Left lung (tissue), 10 donors: ENCODE results near the gene PLCL1. TPM values are rescaled to one million over a fixed set of nuclear protein-coding genes. Genes with fewer than 3 reads are reported as not detected.

Experiments used
- ATAC-seq: fragments of 200-7000 bp; cut with Tn5 transposase; one replicate; pipeline ENCODE4 v1.9.1; 2020; ENCODE audit warnings: moderate library complexity
- DNase-seq, 4 donors: peaks; one replicate each; pipeline ENCODE4 v3.0.0-alpha.2; 2013 to 2020
- H3K27ac ChIP-seq, 2 donors: fragments of 200-600 bp; sonication (generic) in 1 of 2; one replicate each; pipeline versions ENCODE4 v1.5.0 to v1.8.0; 2020 to 2021
- H3K27me3 ChIP-seq, 2 donors: fragments of 200-600 bp; sonication (generic) in 1 of 2; one replicate each; pipeline versions ENCODE4 v1.5.0 to v1.8.0; 2020 to 2021
- H3K36me3 ChIP-seq, 2 donors: fragments of 200-600 bp; sonication (generic) in 1 of 2; one replicate each; pipeline versions ENCODE4 v1.5.0 to v1.8.0; 2020 to 2021
- H3K4me1 ChIP-seq, 2 donors: fragments of 200-600 bp; one replicate each; pipeline ENCODE4 v1.8.0; 2021
- H3K4me3 ChIP-seq, 2 donors: fragments of 200-600 bp; sonication (generic) in 1 of 2; one replicate each; pipeline versions ENCODE4 v1.5.0 to v1.8.0; 2020 to 2021; ENCODE audit warnings: mild to moderate bottlenecking in 1 of 2
- H3K9me3 ChIP-seq, 2 donors: fragments of 200-600 bp; sonication (generic) in 1 of 2; one replicate each; pipeline versions ENCODE4 v1.5.0 to v1.8.0; 2020 to 2021
- intact Hi-C, 2 donors: fragments of 100-400 bp; cut with DNase I; formaldehyde crosslinking; loops; one replicate each; pipeline versions ENCODE4 v1.11.2 to v1.14.2; 2022
- polyA plus RNA-seq, 6 donors: library from polyadenylated mRNA; unstranded; fragments of 120-200 nt; gene quantifications; one replicate each; pipeline ENCODE4 v1.2.1, GENCODE V29; 2013; ENCODE audit not compliant: insufficient read length in 6 of 6
- total RNA-seq, 2 donors: library from RNA; stranded (reverse); fragmentation: NEBNext Ultra II Directional; extraction: Animal tissue kit (Norgen Biotek cat#: 25700); gene quantifications; one replicate each; pipeline ENCODE4 v1.2.1, GENCODE V29; 2021
- TF ChIP-seq, protein P1 (sequence below), 2 donors: fragments of 200-600 bp; sonication (generic) in 1 of 2; IDR thresholded peaks; one replicate each; pipeline versions ENCODE4 v1.5.0 to v1.8.0; 2021; ENCODE audit warnings: antibody characterized with exemption in 2 of 2
- donor health status: DM: no; HTN: yes; CAD: no.
- donor health status: DM: no; HTN: no; CAD: no.

The PLCL1 gene
- total and polyA plus RNA-seq, 8 donors = 3.4 to 15.3 (median 10.3) TPM

DNA sequence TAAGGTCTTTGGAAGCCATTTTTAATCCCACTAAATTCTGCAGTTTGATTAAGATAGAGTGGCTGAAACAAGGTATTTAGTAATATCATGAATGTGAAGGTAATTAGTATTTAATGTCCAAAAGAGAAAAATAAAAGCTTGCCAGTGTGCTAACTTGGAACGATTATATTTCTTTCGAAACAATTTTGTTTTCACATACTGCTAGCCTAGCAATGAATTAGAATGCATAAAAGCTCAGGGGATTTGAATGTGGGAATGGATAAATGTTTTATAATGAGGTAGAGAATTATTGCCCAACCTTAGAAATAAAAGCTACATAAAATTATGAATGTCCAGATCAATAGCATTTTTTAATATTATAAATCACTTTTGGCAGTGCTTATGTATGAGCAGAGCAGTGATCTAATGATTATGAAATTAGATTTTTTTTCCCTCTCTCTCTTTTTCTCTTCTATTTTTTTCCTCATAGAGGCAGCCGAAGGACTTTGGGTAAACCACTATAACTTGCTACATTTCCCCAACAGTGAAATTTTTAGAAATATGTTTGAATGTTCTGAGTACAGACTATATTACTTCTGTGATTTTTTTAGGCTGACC, 75.5 kb downstream of the PLCL1 start:
- Histone ChIP-seq H3K27me3 (no peaks in the 10 kb centered on the region), H3K4me1 (peaks cover 0 to 3% of the 10 kb centered on the region in 2 donors), H3K4me3 (no peak overlapping the region), H3K9me3 (no peaks in the 10 kb centered on the region), H3K27ac (no peak overlapping the region), H3K36me3 (no peaks in the 10 kb centered on the region)
- TF ChIP-seq, protein P1, sequence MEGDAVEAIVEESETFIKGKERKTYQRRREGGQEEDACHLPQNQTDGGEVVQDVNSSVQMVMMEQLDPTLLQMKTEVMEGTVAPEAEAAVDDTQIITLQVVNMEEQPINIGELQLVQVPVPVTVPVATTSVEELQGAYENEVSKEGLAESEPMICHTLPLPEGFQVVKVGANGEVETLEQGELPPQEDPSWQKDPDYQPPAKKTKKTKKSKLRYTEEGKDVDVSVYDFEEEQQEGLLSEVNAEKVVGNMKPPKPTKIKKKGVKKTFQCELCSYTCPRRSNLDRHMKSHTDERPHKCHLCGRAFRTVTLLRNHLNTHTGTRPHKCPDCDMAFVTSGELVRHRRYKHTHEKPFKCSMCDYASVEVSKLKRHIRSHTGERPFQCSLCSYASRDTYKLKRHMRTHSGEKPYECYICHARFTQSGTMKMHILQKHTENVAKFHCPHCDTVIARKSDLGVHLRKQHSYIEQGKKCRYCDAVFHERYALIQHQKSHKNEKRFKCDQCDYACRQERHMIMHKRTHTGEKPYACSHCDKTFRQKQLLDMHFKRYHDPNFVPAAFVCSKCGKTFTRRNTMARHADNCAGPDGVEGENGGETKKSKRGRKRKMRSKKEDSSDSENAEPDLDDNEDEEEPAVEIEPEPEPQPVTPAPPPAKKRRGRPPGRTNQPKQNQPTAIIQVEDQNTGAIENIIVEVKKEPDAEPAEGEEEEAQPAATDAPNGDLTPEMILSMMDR (IDR thresholded peaks at IDR 0.05) = no peak
- DNase-seq (peak in 2 of 4 donors; percentile 28 to 44), ATAC-seq (no peak)
- intact Hi-C loops = no loop called here

DNA sequence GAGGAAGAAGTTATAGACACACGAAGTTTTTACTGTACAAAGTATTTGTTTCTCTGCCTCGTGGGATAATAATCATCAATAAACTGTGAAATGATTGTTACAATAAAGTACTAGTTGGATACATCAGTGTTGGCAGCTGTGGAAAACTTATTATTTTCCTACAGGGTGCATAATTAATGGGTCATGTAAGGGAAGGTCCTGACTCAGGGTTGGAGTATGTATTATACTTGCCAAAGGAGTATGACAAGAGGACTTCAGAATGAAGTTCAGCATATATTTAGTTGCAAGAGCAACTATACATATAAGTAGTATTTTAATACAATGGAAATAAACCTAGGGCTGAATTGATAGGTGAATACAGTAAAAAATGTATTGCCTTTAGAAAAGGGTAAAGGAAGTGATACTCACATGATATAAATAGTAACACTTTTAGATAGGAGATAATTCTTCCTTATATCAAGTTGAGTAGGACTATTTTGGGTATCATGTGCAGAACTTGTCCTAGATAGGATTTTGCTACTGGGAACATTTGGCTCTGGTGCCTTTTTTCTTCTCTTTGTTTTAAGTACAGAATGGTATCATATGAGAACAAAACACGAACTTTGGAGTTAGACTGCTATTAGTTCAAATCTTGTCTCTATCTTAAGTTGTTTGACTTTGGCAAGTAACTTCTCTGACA, 79.1 kb downstream of the PLCL1 start:
- ATAC-seq = no peak
- intact Hi-C loops = no loop called here
- DNase-seq = no peak
- Histone ChIP-seq H3K27me3 (no peaks in the 10 kb centered on the region), H3K36me3 (no peaks in the 10 kb centered on the region), H3K27ac (no peak overlapping the region), H3K4me3 (no peak overlapping the region), H3K4me1 (peaks cover 0 to 7% of the 10 kb centered on the region in 2 donors), H3K9me3 (no peaks in the 10 kb centered on the region)
- TF ChIP-seq, protein P1 (IDR thresholded peaks at IDR 0.05) = no peak

DNA sequence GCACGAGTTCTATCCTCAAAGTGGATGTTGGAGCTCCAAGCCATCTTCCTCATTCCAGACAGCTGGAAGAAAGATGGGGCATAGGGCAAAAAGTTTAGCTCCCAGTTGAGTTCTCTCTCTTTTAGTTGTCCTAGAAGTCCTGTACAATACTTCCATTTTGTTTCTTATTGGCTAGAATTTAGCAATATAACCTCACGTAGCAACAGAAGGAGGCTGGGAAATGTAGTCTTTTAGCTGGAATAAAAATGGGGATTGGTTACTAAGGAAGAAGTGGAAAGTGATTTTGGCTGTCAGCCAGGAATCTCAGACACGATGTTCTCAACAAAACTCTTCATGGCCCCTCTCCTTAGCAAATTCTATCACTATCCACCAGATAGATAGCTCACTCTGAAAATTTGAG, 79.9 kb downstream of the PLCL1 start:
- ATAC-seq = no peak
- no peak for DNase-seq
- intact Hi-C loops = no loop called here
- H3K4me3 ChIP-seq = no peak overlapping the region
- no peak overlapping the region for H3K27ac ChIP-seq
- TF ChIP-seq, protein P1 (IDR thresholded peaks at IDR 0.05) = no peak
- H3K27me3 ChIP-seq = no peaks in the 10 kb centered on the region
- H3K9me3 ChIP-seq = no peaks in the 10 kb centered on the region
- peaks cover 0 to 3% of the 10 kb centered on the region in 2 donors for H3K4me1 ChIP-seq
- H3K36me3 ChIP-seq = no peaks in the 10 kb centered on the region

DNA sequence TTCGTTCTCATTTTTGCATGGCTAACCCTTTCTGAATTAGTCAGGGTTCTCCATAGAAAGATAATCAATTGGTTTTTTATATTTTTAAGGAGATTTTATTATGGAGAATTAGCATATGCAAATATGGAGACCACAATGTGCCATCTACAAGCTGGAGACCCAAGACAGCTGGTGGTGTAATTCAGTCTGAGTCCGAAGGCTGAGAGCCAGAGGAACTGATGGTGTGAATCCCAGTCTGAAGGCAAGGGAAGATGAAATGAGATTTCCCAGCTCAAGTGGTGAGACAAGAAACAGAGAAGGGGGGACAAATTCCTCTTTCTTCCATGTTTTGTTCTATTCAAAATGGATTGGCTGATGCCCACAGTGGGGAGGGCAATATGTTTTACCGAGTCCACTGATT, 80.7 kb downstream of the PLCL1 start:
- DNase-seq = no peak
- H3K27ac ChIP-seq = no peak overlapping the region
- ATAC-seq = no peak
- intact Hi-C loops = no loop called here
- H3K4me3 ChIP-seq = no peak overlapping the region
- H3K36me3 ChIP-seq = no peaks in the 10 kb centered on the region
- H3K9me3 ChIP-seq = no peaks in the 10 kb centered on the region
- TF ChIP-seq, protein P1 (IDR thresholded peaks at IDR 0.05) = no peak
- H3K4me1 ChIP-seq = peaks cover 0 to 10% of the 10 kb centered on the region in 2 donors
- no peaks in the 10 kb centered on the region for H3K27me3 ChIP-seq

DNA sequence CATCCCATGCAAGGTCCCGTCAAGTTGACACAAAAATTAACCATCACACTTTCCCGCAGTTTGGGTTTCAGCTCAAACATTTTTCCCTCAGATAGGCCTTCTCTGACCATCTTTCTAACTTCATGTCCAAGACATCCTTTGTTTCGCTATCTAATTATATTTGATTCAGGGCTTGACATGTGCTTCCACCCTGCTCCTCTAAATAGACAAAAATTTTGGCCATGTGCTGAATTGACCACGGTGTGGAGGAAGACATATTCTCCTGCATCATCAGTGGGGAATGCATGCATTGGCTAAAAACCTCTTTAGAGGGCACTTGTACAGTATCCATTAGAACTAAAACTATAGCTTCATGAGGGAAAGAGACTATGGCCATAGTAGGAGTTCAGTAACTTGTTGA, 81.2 kb downstream of the PLCL1 start:
- Histone ChIP-seq H3K4me1 (peaks cover 0 to 10% of the 10 kb centered on the region in 2 donors), H3K27ac (no peak overlapping the region), H3K9me3 (no peaks in the 10 kb centered on the region), H3K27me3 (no peaks in the 10 kb centered on the region), H3K4me3 (no peak overlapping the region), H3K36me3 (no peaks in the 10 kb centered on the region)
- DNase-seq = no peak
- ATAC-seq = no peak
- TF ChIP-seq, protein P1 (IDR thresholded peaks at IDR 0.05) = no peak
- intact Hi-C loops = no loop called here
